Measurements from ENCODE around the gene S100Z.
"Not testable (repeated sequence)": the region's sequence is repeated elsewhere in the genome, so short reads cannot be mapped to it uniquely, and the experiment has no call there.

S100Z gene

DNA sequence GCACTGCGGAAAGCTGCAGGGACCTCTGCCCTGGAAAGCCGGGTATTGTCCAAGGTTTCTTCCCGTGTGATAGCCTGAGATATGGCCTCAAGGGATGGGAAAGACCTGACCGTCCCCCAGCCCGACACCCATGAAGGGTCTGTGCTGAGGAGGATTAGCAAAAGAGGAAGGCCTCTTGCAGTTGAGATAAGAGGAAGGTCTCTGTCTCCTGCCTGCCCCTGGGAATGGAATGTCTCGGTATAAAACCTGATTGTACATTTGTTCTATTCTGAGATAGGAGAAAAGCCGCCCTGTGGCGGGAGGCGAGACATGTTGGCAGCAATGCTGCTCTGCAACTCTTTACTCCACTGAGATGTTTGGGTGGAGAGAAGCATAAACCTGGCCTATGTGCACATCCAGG is 95.4 kb downstream of the S100Z start:
- in situ Hi-C loops (cut with HindIII; ENCODE audit: low sequenced_read_pairs) = not testable (repeated sequence)

DNA sequence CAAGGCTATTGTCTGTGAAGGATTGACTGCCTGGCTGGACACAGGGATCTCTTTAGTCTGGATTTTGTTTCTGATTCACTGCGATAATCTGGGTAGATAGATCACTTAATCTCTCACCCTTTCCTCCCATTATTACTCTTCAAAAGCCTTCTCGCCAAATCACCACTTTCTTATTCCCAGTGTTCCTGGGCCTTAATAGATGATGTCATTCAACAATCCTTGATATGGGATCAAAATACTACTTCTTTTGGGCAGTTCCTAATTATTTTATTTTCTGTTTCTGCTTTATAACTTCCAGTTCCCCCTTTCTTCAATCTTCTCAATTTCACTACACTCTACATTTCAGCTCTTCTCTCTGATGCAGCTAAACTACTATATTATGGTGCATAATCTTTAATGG is 96.3 kb downstream of the S100Z start:
- in situ Hi-C loops (cut with HindIII; ENCODE audit: low sequenced_read_pairs) = no loop called here

DNA sequence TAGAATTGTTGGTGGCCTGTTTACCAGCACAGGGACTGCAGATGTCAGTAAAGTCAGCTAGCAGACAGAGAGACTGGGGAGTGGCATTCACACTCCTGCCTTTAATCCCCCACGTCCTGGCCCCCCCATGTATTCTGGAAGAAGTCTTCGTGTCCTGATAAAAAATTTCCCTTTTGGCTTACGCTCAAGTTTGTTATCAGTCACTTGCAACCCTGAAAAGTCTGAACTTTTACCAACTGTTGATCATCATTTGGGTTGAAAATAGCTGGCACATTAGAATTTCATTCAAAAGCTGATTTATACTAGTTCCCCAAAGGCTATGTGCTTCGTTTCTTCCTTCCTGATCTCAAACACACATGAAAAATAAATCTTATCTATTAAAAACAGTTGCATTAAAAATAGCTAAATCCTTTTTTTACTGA is 97.3 kb downstream of the S100Z start:
- in situ Hi-C loops (cut with HindIII; ENCODE audit: low sequenced_read_pairs) = no loop called here

DNA sequence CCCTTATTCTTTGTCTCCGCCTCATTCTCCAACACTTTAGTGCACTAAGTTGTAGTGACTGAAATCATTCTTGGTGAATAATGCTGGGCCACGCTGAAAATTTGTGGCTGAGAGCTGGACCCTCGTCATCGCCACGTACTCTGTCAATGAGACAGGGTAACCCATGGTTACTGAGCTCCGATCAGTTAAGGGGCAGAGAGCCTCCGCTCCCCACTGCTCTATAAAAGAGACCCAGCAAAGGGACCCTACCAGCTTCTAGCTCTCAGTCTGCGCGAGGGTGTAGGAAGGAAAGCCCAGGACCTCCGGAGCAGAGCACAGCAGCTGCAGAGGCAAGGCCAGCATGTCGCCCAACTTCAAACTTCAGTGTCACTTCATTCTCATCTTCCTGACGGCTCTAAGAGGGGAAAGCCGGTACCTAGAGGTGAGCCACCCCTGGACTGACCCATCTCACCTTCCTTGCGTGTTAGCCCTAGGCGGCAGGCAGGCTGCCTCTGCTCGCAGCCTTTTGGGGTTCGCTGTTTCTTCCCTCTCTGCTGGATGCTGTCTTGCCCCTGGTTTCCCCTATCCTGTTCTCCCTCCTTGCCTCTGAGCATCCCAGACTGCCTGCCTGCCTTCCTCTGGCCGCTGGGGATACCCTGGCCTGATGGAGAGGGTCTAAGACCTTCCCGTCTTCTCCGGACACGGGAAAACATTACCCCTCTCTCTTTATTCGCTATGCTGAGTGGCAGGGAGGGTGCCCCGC is 103.2 kb downstream of the S100Z start, which contains the start of gene CRHBP:
Gene CRHBP, plus strand, starts transcription at position 251 of the 742 bp plus-strand sequence. Its CDS starts 90 bp downstream, at position 341.
- in situ Hi-C loops (cut with HindIII; ENCODE audit: low sequenced_read_pairs) = no loop called here

DNA sequence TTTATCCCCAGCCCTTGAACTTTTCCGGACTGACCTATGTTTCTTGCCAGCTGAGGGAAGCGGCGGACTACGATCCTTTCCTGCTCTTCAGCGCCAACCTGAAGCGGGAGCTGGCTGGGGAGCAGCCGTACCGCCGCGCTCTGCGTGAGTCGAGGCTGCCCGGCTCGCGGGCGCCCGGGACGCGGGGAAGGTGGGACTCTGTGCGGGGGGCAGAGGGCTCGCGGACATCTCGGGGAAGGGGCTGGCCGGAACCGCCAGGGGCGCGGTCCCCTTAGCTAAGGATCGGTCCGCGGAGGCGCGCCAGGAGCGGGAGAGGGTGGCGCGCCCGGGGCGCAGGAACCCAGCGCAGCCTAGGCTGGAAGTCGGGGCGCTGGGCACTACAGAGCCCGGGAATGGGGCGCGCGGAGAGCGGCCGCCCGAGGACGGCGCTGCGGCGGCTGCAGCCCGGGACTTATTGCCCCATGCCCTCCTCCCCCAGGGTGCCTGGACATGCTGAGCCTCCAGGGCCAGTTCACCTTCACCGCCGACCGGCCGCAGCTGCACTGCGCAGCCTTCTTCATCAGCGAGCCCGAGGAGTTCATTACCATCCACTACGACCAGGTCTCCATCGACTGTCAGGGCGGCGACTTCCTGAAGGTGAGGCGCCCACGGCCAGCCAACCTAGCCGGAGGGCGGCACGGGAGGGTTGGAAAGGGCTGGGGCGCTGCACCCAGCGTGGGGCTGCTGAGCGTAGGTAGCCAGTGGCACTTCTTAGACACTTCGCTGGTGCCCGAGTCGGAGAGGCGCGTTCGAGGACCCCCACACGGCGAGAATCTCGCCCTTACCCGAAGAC is 104.0 kb downstream of the S100Z start:
- in situ Hi-C loops (cut with HindIII; ENCODE audit: low sequenced_read_pairs) = no loop called here

DNA sequence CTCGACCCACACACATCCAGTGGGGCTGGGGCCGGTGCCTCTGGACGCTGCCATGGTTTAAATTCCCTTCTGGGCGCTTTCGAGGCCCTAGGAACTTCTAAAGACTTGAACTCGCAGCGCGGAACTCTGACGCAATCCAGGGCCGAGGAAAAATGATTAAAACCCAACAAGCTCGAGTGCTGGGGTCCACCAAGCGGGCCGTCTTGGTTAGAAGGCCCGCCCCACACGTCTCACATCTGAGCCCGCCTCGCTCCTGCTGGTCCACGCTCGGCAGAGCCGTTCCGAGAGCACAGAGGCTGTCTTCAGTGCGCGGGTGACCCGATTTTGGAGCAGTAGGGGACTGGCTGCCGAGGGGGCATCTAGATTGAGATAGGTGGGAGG is 104.6 kb downstream of the S100Z start:
- in situ Hi-C loops (cut with HindIII; ENCODE audit: low sequenced_read_pairs) = no loop called here

DNA sequence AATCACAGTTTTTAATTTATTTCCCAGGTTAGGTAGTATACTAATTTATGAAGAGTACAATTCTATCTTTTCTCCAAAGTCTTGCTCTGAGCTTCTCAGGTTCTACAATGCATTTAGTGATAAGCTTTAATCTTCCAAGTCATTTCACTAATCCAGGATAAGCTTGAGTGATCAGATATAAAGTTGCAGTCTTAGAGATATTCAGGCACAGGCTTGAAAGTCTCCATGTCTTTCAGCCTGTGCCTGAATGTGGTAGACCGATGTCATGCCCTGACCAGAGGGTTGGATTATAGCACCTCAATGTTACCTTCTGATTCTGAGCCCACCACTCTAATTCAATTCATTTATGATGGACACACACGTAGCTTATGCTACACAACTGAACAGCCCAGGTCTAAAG is 106.2 kb downstream of the S100Z start:
- in situ Hi-C loops (cut with HindIII; ENCODE audit: low sequenced_read_pairs) = no loop called here

DNA sequence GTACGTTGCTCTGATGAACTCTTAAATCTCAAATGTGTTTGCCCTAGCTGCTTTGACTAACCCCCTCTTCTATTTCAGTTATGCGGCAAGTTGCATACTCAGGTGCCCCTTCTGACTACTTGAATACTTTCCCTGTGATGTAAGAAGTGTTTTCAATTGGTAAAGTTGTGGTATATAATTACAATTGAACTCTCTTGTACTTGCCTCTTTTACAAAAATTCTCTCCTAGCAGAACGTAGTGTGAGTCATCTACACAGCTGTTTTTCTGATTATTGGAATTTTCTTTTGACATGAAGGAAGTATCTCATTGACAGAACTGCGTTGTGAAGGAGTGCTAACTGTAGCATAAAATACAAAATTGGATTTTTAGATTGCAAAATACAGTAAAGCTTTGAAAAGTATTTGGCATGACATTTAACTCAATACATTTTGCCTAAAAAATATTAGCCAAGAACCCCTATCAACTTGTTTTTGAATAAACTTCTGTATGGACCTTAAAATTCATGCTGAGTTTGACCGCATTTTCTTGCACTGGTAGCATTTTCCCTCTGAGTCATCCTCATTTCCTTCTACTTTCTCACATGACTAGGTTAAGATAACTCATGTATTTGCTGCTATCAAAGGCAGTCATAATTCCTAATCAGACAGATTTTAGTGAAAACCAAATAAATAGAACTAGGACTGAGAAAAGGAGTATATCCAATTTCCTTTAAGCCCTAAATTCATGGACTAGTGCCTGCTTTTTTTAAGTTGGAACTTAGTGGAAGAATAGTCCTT is 109.4 kb downstream of the S100Z start:
- in situ Hi-C loops (cut with HindIII; ENCODE audit: low sequenced_read_pairs) = no loop called here

DNA sequence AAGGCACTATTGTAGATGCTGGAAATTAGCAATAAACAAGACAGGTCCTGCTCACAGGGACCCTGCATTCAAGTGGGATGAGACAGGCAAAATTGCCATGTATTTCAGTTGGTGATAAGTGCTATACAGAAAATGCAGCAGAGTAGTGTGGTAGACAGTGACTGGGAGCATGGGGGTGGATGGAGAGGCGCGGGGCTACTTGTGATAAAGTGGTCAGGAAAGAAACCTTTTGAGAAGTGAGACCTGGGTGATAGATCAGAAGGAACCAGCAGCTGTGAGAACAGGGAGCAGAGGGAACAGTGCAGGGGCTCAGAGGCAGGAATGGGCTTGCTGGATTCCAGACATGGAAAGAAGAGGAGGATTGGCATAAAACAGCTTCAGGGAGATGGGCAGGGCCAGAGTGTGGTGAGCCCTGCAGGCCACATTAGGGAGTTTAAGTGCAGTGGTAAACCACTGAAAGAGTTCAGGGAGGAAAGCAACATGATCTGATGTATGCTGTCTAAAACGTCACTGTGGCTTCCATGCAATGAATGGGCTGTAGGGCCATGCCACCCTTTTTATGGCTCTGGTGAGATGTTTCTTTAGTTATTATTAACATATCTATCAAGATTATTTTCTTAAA is 110.3 kb downstream of the S100Z start:
- in situ Hi-C loops (cut with HindIII; ENCODE audit: low sequenced_read_pairs) = no loop called here

DNA sequence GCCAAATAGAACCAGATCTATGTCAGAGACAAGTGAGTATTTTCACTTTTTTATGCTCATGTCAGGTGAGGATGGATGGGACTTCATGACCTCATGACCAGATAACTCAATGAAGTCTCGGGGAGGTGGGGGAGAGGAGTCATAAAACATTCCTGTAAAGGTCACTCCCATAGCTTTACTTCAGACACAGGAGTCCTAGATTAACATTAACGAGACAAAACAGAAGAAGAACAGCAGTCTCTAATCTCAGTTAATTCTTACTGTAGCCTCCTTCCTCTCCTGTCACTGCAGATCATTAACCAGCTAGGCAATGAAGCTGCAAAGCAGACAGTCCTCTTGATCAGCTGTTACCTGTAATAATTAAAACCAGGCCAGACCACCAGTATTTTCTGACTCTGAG is 114.2 kb downstream of the S100Z start:
- in situ Hi-C loops (cut with HindIII; ENCODE audit: low sequenced_read_pairs) = no loop called here
